Measurements from ENCODE around the gene CCDC149.

CCDC149 gene

DNA sequence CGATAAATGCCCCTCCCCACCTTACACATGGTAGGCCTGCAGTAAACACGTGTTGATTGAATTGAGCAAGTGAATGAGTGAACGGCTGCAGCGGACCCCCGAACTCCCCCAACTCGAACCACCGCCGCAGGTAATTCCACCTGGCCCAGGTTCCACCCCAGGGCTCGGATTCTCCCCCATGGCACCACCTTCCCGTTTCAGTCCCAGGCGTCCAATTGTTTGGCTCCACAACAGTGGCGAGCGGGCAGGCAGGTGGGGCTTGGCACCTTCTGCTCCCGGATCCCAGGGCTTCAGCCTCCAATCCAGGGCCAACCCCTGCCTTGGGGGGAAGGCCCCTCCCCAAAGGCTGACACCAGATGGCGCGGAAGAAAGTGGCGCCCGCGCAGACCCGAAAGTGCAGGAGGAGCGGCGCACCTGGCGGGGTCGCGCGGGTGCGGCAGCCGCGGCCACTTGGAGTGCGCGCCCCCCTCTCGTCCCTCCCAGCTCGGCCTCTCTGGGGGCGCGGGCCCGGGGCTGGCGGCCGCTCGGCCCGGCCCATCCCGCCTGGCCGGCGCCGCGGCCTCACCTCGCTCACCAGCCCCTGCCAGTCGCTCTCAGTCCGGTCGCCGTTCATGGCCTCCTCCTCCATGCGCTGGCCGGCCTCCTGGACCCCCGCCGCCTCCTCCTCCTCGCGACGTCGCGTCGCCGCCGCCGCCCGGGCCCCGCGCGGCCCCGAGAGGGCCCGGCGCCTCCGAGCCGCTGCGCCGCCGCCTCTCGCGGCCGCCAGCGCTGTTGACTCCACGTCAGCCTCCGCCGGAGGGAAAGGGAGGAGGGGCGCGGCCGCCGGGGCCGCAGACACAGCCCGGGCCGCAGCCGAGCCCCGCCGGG, at the start of gene CCDC149:
Gene CCDC149, minus strand, starts transcription at position 791 of the 867 bp plus-strand sequence. Its CDS starts 178 bp downstream, at position 613.
- peak; percentile 57 for DNase-seq (ENCODE audit: low spot score)

DNA sequence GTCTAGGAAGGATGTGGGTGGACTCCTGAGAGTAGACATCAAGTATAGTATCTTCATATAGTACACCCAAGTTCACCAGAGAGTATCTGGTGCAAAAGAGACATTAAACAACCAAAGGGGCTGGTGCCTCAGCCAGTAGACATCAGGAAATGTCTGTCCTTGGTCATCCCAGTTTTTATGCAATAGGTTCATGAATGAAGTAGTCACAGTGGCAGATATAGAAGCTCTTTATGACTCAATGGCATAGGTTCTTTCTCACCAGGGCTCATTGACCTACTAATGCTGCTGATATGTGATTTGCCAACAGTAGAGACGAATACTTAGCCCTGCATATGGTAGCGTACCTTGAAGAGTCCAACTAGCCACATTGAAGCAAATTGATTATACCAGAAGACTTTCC, 45.0 kb upstream of the CCDC149 start:
- no peak for DNase-seq (ENCODE audit: low spot score)

GRCh38 chr4:24956763-24957162, 43.9 kb upstream of the CCDC149 start:
- no peak for DNase-seq (ENCODE audit: low spot score)

DNA sequence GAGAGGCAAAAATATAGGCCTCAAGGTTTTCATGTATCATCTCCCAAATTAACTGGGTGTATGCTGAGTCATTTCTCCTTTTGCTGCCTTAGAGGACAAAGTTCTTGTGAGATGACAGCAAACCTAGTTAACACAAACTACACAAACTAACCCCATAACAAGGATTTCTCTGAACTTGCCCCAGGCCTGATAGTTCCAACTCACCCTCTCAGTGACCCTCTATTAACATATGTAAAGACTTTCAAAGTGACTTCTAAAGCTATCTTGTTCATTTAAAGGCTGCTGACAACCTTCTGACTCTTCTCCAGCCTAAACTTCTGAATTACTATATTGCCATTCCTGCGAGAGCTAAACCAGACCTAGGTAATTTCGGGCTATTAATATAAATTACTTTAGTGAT, 43.2 kb upstream of the CCDC149 start:
- no peak for DNase-seq (ENCODE audit: low spot score)

- DNase-seq (ENCODE audit: low spot score) = no peak
Measured at GRCh38 chr4:24952667-24953066, 39.8 kb upstream of the CCDC149 start.

DNA sequence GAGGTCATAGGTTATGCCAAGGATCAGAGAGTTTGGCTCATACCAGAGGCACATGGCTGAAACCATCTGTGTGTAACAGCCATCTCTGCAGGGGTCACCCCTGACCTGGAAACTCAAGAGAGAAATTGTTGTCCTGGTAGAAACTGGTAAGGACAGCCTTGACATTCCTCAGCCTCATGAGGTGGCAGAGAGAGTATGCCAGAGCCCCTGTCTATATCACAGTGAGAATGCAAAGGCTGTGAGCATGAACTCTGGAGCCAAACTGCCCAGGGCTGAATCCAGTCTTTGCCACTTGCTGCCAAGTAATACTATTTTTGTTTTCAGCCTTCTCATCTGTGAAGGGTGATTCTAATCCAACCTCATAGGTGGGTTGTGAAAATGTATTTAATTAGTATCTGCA, 37.1 kb upstream of the CCDC149 start:
- DNase-seq (ENCODE audit: low spot score) = no peak

GRCh38 chr4:24937917-24938281, 25.1 kb upstream of the CCDC149 start:
- DNase-seq (ENCODE audit: low spot score) = no peak

DNA sequence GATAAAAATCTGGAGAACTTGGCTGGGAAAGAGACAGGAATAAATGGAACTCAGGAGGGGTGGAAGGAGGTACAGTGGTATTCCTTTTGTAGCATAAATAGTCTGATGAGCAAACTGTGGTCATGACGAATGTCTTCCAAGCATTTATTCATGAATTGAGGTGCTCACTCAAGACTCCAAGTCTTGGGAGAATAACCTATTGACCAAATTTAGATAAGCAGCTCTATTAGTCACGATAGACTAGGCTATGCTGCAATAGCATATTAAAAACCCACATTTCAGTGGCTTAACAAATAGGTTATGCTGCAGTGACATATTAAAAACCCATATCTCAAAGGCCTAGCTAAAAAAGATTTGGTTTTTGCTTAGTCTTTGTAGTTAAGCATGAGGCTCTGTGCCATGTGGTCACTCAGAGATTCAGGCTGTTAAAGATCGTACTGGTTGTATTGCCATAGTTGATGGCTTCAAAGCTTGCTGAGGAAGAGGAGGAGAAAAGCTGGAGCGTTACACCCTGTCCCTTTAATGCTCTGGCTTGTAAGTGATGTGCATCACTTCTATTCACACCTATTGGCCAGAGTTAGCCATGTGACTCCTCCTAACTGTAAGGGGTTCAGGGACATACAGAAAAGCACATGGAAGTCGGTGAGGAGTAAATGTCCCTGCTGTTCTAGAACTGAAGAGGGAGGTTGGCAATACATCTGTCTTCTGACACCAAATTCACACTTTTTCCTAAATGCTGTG, 24.5 kb upstream of the CCDC149 start:
- no peak for DNase-seq (ENCODE audit: low spot score)

DNA sequence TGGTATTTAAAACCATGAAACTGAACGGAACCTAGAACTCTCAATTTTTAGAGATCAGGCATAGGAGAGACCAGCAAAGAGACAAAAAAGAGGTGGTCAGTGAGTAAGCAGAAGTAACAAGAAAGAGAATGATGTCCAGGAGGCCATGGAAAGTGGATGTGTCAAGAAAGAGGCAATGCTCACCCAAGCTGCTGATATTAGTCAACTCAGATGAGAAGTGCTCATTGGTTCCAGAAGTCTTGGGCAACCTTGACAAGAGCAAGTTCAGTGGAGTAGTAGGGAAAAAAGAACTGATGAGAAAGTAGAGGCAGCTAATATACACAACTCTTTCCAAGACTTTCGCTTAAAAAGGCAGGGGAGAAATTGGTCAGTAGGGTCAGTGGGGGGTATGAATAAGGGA, 23.0 kb upstream of the CCDC149 start:
- no peak for DNase-seq (ENCODE audit: low spot score)

DNA sequence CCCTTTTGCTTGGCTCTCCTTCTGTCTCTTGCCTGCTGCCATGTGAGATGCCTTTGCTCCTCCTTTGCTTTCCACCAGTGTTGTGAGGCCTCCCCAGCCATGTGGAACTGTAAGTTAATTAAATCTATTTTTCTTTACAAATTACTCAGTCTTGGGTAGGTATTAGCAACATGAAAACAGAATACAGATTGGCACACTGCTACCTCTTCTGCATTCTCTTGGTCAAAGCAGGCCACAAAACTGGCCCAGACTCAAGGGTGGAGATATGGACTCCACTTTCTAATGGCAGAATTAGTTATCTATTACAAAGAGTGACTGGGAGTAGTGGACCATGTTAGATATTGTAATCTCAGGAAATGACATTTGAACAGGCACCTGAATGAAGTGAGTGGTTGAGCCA, 21.5 kb upstream of the CCDC149 start:
- no peak for DNase-seq (ENCODE audit: low spot score)

- DNase-seq (ENCODE audit: low spot score) = no peak
Measured at GRCh38 chr4:24933684-24934275, 20.9 kb upstream of the CCDC149 start.

DNA sequence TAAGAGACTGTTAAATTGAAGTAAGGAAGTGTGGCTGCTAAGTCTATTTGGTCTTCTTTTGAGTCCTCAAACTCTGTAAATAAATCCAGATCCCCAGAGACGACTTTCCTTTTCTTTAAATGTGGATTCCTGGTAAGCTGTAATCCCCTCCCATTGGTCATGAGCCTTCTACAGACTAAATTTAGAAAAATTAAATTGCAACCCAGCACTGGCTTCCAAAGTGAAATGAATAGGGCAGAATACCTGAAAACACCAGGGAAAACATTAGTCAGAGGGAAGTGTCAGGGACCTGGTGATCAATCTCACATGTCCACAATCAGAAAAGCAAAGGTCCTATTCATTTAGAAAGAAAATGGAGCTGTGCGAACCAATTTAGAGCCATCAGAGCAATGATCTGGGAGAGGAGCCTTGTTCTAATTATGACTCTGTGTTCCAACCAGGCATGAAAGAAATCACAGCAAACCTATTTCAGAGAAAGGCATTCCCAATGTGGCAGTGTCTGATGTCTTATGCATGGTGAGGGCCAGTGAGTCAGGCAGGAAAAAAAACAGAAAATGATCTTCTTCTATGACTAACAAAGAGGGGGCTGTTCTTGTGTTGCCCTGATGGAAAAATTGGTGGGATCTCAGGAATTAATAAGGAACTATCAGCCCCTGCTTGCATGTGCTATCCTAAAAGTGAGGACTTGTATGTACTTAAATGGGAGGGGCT, 19.8 kb upstream of the CCDC149 start:
- DNase-seq (ENCODE audit: low spot score) = no peak

- no peak for DNase-seq (ENCODE audit: low spot score)
Measured at GRCh38 chr4:24930151-24930550, 17.3 kb upstream of the CCDC149 start.

GRCh38 chr4:24928708-24929107, 15.9 kb upstream of the CCDC149 start:
- no peak for DNase-seq (ENCODE audit: low spot score)

- no peak for DNase-seq (ENCODE audit: low spot score)
Measured at GRCh38 chr4:24927049-24927448, 14.2 kb upstream of the CCDC149 start.

- no peak for DNase-seq (ENCODE audit: low spot score)
Measured at GRCh38 chr4:24924309-24924781, 11.5 kb upstream of the CCDC149 start.

DNA sequence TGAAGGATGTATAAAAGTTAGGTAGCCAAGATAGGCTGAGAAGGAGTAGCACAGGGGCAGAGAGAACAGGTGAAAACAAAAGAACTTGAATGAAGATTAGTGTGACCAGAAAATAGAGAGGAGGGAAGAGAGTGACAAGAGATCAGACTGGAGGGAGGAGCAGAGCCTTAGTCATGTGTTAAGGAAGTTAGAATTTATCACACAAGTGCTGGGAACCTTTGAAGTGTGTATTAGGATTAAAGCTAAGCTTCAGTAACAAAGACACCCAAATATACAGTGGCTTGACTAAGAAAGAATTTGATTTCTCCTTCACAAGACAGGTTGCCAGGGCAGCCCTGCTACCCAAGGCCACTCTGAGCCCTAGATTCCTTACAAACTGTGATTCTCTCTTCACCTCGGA, 10.7 kb upstream of the CCDC149 start:
- no peak for DNase-seq (ENCODE audit: low spot score)

- no peak for DNase-seq (ENCODE audit: low spot score)
Measured at GRCh38 chr4:24923002-24923401, 10.2 kb upstream of the CCDC149 start.

DNA sequence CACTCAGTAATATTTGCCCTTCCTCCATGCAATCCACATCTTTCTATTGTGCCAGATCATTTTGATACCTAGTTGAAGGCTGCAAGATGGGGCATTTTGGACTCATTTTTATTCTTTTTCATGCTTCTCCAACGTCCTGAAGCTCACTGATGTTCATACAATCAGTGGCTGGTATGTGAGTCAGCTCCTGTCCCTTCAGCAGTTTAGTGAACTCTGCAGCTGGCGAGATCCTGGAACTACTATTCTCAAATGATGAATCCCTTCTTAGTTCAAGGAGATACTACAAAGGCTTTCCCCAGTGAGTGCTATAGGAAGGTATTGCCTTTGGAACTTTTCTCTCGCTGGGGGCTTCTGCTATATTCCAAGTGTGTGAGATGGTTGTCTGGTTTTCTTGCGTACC, 9.6 kb upstream of the CCDC149 start:
- no peak for DNase-seq (ENCODE audit: low spot score)

GRCh38 chr4:24921491-24921890, 8.6 kb upstream of the CCDC149 start:
- no peak for DNase-seq (ENCODE audit: low spot score)

DNA sequence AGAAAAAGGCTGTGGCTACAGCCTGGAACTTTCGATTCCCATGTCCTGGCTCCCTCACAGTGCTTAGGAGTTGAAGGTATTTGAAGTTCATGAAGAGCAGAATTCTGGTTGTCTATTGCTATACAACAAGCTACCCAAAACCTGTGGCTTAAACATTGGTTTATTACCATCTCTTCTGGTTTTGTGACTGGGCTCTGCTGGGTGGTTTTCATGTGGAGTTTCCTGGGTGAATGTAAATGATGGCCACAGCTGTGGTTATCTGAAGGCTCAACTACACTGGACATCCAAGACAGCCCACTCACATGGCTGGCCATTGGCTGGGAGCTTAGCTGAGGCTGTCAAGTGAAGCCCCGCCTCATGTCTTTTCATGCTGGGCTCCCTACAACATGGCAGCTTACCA, 7.2 kb upstream of the CCDC149 start:
- no peak for DNase-seq (ENCODE audit: low spot score)

All from Ammon's horn (tissue), 1 donor.